ENCODE results near the gene NPHP4. TPM values are rescaled to one million over a fixed set of nuclear protein-coding genes. Genes with fewer than 3 reads are reported as not detected.

NPHP4 gene
- total RNA-seq, 1 experiment from 2014 or later: 18.8 TPM

DNA sequence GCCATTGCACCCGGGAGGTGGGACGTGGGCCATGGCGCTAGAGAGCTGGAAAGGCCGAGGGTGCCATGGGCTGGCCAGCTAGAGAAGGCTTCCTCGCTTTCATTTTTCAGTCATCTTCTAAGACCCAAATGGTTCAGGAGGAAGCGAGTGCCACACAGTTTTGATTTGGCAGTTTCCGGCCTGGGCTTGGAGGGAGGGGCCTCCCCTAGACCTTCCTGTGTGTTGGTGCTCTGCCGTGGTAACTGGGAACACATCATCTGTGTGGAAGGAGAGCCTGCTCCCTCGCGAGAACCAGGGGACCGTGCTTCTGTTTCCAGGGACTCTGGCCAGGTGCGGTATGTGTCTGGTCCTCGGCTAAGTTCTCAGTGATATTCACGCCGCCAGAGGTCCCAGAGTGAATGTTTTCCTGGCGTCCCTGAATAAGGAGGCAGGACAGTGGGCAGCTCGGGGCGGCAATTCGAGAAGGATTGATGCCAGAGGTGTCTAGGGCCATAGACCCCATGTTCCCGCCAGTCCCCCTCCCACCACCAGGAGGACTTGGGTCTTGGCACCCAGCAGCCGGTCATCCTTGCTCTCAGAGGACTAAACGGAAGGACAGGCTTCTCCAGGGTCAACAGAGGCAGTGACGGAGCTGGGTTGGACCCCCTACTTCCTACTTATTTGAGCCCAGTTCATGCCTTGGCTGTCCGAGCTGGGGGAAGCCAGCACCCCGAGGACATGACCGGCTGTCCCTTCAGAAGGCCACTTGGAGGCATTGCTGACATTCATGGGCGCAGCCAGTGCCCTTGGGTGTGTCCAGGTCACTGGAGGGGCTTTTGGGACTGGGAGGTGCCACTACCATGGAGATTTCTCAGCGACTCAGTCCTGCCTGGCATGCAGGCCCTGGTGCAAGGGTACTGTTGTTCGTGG lies 2.7 kb upstream of the NPHP4 start:
- H3K4me2 ChIP-seq (ENCODE audit: low read length): peak overlapping the region; percentile 94
- no peak for DNase-seq
- no peaks in the 10 kb centered on the region for H3F3A ChIP-seq (ENCODE audit: low read length, unreplicated experiment)
- H4K20me1 ChIP-seq (ENCODE audit: low read length): no peaks in the 10 kb centered on the region
- TF ChIP-seq EZH2 (IDR thresholded peaks at IDR 0.05; ENCODE audit: low read length, unreplicated experiment) (no peak), EZH2phosphoT487 (IDR thresholded peaks at IDR 0.05; ENCODE audit: borderline replicate concordance, low read length) (no peak)
- TF ChIP-seq, protein P1, sequence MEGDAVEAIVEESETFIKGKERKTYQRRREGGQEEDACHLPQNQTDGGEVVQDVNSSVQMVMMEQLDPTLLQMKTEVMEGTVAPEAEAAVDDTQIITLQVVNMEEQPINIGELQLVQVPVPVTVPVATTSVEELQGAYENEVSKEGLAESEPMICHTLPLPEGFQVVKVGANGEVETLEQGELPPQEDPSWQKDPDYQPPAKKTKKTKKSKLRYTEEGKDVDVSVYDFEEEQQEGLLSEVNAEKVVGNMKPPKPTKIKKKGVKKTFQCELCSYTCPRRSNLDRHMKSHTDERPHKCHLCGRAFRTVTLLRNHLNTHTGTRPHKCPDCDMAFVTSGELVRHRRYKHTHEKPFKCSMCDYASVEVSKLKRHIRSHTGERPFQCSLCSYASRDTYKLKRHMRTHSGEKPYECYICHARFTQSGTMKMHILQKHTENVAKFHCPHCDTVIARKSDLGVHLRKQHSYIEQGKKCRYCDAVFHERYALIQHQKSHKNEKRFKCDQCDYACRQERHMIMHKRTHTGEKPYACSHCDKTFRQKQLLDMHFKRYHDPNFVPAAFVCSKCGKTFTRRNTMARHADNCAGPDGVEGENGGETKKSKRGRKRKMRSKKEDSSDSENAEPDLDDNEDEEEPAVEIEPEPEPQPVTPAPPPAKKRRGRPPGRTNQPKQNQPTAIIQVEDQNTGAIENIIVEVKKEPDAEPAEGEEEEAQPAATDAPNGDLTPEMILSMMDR (conservative IDR thresholded peaks at IDR 0.05; ENCODE audit: low read depth, low read length): no peak
- peaks cover 17% of the 10 kb centered on the region for H3K4me1 ChIP-seq (ENCODE audit: insufficient read depth, low read length)
- ChIA-PET CTCF (no interaction called here), POLR2A (ENCODE audit: unreplicated experiment) (no interaction called here)
- intact Hi-C loops (cut with micrococcal nuclease): no loop called here
- H3K79me2 ChIP-seq (ENCODE audit: low read length): peaks cover 48% of the 10 kb centered on the region
- no peaks in the 10 kb centered on the region for H3K9me3 ChIP-seq (ENCODE audit: low read length)
- H3K9ac ChIP-seq (ENCODE audit: low read length): no peak overlapping the region
- H3K27ac ChIP-seq (ENCODE audit: low read length): no peak overlapping the region
- H2AFZ ChIP-seq (ENCODE audit: low read length): no peak overlapping the region
- no TSS peak for BruUV-seq (replicated peaks)
- no peaks in the 10 kb centered on the region for H3K9me2 ChIP-seq (replicated peaks; ENCODE audit: low read length)
- no peak overlapping the region for H3K4me3 ChIP-seq (ENCODE audit: low read length)
- ATAC-seq: no peak
- H3K27me3 ChIP-seq (ENCODE audit: low read length): no peaks in the 10 kb centered on the region
- no peaks in the 10 kb centered on the region for H3K36me3 ChIP-seq (ENCODE audit: low read depth, low read length)

- Histone ChIP-seq H3K9me2 (replicated peaks; ENCODE audit: low read length) (no peaks in the 10 kb centered on the region), H3F3A (ENCODE audit: low read length, unreplicated experiment) (no peaks in the 10 kb centered on the region), H3K79me2 (ENCODE audit: low read length) (peaks cover 59% of the 10 kb centered on the region), H2AFZ (ENCODE audit: low read length) (peak overlapping the region; percentile 80), H3K36me3 (ENCODE audit: low read depth, low read length) (no peaks in the 10 kb centered on the region), H3K27ac (ENCODE audit: low read length) (peak overlapping the region; percentile 8; the same call in 1 of the 2 replicates), H3K4me2 (ENCODE audit: low read length) (peak overlapping the region; percentile 94), H3K9ac (ENCODE audit: low read length) (peak overlapping the region; percentile 66), H4K20me1 (ENCODE audit: low read length) (no peaks in the 10 kb centered on the region), H3K4me3 (ENCODE audit: low read length) (peak overlapping the region; percentile 82), H3K9me3 (ENCODE audit: low read length) (no peaks in the 10 kb centered on the region), H3K4me1 (ENCODE audit: insufficient read depth, low read length) (peaks cover 17% of the 10 kb centered on the region), H3K27me3 (ENCODE audit: low read length) (no peaks in the 10 kb centered on the region)
- TSS peak; percentile 27 for BruUV-seq (replicated peaks)
- POLR2A ChIA-PET (ENCODE audit: unreplicated experiment): no interaction called here
- CTCF ChIA-PET: no interaction called here
- TF ChIP-seq, protein P1 (conservative IDR thresholded peaks at IDR 0.05; ENCODE audit: low read depth, low read length): no peak
- TF ChIP-seq EZH2phosphoT487 (IDR thresholded peaks at IDR 0.05; ENCODE audit: borderline replicate concordance, low read length) (no peak), EZH2 (IDR thresholded peaks at IDR 0.05; ENCODE audit: low read length, unreplicated experiment) (no peak)
- ATAC-seq (no peak), DNase-seq (peak; percentile 25)
- intact Hi-C loops (cut with micrococcal nuclease): no loop called here
Observed at GRCh38 chr1:5993556-5994491, 1.6 kb upstream of the NPHP4 start.
